ENCODE measurements around the gene PRKCH. TPM values are rescaled to one million over a fixed set of nuclear protein-coding genes. Genes with fewer than 3 reads are reported as not detected.
"Not testable (repeated sequence)": the region's sequence is repeated elsewhere in the genome, so short reads cannot be mapped to it uniquely, and the experiment has no call there.

The PRKCH gene
- total RNA-seq, 1 donor from 2014 or later, result 11.3 TPM

DNA sequence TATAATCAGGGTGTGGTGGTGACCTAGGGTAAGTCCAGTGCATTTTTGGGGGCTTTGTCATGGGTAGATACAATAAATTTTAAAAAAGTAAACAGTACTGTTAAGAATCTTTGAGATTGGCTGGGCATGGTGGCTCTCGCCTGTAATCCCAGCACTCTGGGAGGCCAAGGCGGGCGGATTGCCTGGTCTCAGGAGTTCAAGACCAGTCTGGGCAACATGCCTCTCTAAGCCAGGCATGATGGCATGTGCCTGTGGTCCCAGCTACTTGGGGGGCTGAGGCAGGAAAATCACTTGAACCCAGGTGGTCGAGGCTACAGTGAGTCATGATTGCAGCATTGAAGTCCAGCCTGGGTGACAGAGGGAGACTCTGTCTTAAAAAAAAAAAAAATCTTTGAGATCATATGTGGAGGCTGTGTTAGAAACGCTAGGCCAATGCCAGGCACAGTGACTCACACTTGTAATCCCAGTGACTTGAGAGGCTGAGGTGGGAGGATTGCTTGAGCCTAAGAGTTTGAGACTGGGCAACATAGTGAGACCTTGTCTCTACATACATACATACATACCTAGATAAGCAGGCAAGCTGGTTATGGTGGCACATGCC lies 67.7 kb downstream of the PRKCH start:
- DNase-seq (ENCODE audit: low spot score), result no peak

DNA sequence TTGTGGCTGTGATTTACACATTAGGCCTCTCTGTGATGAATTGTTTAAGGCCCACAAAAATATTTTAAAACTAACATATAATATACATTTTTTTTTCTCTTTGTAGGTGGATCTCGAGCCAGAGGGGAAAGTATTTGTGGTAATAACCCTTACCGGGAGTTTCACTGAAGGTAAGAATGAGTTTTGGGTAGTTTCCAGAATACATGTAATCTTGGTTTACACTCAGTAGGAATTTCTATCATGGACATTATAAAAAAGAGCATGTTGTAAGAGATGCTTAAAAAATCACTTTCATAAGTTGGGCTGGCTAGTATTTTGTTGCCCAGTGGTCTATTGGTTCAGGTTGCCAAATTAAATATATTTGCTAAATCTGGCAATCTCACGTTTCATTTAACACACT lies 69.7 kb downstream of the PRKCH start:
- no peak for DNase-seq (ENCODE audit: low spot score)

DNA sequence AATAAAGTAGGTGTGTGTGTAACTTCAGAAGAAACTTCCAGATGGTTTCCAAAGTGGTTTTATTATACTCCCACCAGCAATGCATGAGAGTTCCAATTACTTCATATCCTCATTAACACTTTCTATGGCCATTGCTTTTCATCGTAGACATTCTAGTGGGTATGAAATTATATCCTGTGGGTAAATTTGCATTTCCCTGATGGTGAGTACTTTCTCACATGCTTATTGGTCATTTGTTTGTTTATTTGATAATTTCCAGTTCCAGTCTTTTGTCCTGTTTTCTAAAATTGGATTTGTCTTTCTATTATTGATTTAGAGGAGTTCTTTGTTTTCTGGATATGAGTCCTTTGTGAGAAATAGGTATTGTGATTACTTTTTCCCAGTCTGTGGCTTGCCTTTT lies 70.9 kb downstream of the PRKCH start:
- DNase-seq (ENCODE audit: low spot score), result no peak

DNA sequence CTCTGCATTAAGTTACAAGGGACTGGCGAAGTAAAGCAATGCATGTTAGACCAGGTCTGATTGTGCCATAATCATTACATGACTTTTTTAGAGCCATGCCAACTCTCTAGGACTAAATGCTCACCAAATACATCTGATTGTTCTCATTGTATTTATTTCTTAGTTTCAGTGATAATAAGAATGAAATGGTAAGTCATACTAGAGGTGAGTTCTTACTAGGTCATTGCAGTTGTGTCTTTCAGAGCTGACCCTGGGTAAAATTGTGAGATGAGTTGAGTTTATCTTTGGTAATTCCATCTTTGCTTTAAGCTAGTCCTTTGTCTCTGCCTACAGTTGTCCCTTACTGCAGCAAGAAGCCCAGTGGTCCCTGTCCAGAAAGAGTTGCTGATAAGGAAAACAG lies 73.2 kb downstream of the PRKCH start:
- DNase-seq (ENCODE audit: low spot score), result no peak

DNA sequence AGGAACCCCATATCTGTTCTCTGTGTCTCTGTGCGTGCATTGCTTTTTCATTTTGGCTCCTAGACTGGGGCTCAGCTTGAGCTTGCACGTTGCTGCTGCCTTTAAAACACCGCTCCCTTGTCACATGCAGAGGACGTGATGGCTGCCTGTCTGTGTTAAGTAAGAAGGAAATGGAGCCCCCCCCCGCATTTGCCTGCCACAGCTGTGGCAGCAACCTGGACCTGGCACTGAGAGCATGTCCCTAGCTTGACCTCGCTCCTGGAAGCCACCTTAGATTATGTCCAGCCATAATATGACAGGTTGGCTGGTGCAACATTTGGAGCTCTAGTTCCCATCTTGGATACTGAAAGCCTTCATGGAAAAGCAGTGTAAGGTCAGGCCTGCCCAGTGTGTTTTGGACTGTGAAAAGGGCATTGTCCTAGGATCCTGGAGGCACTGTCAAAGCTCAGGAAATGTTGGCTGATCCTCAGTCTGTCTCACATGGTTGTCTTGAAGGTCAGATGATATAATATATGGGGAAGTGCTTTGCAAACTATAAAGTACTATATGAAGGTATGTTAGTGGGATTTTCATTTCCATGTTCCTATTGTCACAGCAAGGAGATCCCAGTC lies 73.8 kb downstream of the PRKCH start:
- no peak for DNase-seq (ENCODE audit: low spot score)

DNA sequence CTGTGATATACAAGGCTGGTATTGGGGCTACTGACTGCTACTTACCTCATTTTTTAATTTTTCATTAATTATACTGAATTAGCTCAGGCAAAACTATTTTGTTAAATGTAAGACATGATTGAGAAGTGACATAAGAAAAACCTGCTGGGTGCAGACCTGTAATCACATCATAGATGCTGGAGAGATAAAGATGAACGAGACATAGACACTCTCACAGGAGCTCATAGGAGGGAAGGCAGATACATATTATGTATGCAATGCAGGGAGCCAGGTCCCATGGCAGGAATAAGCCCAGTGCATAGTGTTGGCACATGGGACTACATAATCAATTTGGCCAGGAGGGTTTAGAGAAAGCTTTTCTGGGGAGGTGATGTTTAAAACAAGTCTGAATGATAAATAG lies 74.9 kb downstream of the PRKCH start:
- DNase-seq (ENCODE audit: low spot score), result no peak

DNA sequence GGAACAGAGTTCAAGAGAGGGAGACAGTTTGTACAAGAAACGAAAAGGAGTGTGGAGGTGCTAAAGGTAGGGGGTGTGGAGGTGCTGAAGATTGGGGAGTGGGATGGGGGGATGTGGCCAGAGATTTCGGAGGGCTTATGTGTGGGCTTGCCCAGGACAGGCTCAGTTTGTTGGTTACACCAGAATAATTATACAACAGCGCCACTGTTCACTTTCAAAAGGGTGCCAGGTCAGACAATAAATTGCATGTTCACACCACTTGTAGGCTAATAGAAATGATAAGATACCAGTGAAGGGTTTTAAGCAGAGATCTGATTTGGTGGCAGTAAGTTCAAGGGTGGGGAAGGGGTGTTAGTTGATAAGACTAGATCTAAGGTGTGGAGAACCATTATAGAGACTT lies 75.3 kb downstream of the PRKCH start:
- DNase-seq (ENCODE audit: low spot score), result no peak

DNA sequence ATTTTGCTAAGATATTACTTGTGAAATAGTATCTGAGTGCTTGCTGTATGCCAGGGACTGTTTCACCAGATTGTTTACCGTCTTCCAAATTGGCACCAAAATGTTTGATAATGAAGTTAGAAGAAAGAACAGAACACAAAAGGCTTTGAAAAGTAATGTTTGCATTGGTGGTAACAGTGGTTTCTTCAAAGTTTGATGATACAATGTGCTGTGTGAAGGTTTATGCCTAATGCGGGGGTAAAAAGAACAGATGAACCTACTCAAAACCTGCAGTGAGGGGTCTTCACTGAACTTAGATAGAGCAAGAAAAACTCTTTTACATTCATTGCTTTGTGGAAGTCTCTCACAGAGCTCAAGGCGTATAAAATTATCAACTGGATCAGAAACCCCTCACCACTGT lies 76.2 kb downstream of the PRKCH start:
- DNase-seq (ENCODE audit: low spot score), result no peak

DNA sequence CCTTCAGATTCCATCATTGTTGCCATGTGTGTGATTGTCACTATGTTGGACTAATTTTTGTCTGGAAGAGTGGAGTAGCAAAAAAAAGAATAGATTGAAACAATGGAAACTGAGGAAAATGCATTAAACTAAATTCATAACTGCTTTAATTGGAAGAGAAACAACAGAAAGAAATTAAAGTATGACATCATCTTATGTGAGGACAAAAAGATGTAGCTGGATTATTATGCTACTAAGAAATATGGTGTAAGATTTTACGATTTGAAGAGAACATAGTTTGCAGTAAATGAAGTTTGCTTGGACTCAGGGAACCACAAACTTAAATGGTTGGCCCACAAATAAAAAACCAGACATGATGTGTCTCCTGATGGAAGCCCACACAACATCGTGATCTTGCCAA lies 76.8 kb downstream of the PRKCH start:
- DNase-seq (ENCODE audit: low spot score), result no peak

DNA sequence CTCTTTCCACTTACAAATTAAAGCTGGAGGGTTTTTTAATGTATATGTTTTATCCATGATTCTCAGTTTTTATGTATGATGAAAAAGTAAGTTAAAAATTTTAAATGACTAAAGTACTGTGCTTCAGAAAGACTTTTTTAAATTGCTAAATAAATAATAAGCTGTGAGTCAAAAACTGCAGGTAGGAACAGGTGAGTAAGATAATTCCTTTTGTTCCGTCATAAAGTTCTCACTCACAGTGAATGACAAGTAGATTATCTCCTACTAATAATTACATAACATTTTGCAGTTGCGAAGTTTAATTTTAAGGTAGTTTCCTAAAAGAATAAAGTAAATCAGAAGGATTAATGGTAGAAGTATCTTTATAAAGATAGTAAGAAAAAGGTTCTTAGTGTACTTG lies 78.0 kb downstream of the PRKCH start:
- DNase-seq (ENCODE audit: low spot score), result no peak

DNA sequence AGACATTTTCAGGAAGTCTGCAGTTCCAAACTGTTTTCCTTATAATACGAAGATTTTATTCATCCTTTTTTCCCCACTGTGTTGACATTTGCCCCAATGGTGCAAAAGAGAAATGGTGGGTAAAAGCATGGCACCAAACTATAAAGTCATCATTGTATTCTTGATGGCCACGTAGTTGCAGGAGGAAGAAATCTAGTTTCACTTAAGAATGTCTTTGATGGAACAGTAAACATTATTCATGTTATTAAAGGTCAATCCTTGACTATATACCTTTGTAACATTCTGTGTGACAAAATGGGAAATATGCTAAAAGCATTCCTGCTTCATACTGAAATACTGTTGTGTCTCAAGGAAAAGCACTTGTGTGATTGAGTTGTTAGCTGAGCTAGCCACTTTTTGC lies 80.1 kb downstream of the PRKCH start:
- DNase-seq (ENCODE audit: low spot score), result no peak

DNA sequence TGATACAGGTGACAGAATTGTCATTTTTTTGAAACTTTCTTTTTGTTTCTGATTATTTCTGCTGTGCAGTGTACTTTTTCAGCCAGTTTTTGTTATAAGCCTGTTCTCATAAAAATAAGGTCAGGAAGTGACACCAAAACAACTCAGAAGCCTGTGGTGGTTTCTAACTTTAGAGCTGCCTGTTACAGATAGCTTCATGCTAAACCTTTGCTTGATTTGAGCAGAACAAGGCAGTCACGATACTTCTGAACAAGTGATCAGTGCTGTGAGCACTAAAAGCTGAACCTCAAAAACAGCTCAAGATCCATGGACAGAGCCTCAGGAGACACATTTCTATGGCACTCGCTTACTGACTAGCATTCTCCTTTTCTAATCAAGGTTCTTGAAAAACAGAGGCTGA lies 82.0 kb downstream of the PRKCH start:
- DNase-seq (ENCODE audit: low spot score), result no peak

DNA sequence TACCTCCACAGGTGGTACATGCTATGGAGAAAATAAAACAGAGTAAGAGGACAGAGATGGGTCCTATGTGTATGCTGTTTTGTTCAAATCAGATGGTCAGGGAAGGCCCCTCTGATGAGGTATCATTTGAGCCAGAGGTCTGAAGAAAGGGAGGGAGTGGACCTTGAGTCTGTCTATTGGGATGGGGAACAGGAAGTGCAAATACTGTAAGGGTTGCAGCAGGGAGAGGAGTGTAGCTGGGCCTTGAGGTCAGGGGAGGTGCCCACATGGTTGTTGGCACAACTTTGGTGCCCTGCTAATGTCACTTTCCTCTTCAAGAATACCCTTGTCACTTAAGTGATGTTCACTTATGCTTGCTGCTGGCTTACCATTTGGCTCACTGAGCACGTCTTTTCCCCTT lies 83.3 kb downstream of the PRKCH start:
- no peak for DNase-seq (ENCODE audit: low spot score)

DNA sequence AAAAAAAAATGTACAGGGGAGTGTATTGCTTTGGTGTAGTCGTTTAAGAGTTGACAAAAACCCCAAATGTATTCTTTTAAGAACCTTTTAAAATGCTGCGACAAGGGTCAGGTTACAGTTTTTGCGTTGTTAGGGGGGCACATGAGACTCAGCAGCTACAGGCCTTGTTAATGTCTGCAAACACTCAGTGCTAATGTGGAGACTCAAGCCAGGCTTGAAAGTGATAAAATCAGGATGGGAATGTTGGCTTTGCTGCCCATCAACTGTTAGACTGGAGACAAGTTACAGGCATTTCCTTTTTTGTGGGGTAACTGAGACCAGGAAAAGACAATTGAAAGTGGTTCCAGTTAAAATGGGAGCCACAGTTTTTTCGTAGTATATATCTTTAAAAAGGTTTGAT lies 84.8 kb downstream of the PRKCH start:
- peak; percentile 31 for DNase-seq (ENCODE audit: low spot score)

DNA sequence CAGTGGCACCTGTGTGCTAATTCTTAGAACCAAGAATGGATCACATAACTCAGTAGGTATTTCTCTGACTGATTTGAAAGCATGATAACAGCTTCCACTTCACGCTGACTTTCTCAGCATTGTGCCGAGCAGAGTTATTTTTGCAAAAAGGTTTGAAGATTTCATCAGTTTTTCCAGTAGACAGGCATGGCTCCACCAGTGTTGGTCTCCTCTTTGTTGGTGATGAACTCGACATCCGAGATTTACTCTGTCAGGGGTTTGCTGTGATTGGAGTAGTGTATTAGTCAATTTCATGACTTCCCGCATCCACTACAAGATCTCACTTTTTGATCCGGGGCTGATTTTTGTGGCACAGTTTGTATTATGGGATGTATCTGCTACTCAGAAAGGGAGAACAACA lies 85.3 kb downstream of the PRKCH start:
- no peak for DNase-seq (ENCODE audit: low spot score)

DNA sequence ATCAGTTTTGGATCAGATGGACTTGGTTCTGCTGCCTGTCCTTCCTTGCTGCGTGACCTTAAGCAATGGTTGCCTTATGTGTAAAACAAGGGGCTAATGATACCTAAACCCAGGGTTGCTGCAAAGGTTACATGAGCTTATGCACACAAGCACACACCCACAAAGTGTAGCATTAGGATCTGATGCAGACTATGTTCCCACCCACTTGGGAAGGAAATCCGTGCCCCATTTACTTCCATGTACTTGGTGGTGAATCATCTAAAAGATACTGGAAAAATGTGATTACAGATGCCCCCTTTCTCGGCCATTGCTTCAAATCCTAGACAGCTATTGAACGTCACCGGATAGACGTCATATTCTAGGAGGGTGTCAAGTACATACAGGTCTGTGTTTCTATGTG lies 87.1 kb downstream of the PRKCH start:
- DNase-seq (ENCODE audit: low spot score), result no peak

DNA sequence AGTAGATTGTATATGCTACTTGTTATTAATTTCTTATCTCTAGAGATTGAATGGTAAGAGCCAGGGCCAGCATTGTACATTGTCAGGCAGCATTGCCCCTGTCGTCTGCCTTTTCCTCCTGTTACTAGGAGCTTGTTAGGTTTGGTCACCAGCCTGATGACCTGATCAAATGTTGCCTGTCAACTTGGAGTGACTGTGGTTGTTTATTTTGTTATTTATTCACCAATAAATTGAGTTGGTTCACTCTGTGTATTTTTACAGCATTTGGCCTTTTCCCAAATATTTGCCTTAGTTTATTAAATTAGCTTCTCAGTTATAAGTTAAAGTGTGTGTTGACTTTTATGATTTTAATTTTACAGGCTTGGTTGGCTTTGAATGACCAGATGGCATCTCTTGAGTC lies 88.4 kb downstream of the PRKCH start:
- DNase-seq (ENCODE audit: low spot score), result no peak

DNA sequence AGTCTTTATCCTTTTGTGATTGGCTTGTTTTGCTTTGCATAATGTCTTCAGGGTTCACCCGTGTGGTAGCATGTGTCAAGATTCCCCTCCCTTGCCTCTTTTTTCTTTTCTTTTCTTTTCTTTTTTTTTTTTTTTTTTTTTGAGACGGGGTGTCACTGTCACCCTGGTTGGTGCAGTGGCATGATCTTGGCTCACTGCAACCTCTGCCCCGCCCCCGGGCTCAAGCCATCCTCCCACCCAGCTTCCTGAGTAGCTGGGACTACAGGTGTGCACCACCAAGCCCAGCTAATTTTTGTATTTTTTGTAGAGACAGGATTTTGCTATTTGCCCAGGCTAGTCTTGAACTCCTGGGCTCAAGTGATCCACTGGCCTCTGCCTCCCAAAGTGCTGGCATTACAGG lies 94.6 kb downstream of the PRKCH start:
- not testable (repeated sequence) for DNase-seq (ENCODE audit: low spot score)

DNA sequence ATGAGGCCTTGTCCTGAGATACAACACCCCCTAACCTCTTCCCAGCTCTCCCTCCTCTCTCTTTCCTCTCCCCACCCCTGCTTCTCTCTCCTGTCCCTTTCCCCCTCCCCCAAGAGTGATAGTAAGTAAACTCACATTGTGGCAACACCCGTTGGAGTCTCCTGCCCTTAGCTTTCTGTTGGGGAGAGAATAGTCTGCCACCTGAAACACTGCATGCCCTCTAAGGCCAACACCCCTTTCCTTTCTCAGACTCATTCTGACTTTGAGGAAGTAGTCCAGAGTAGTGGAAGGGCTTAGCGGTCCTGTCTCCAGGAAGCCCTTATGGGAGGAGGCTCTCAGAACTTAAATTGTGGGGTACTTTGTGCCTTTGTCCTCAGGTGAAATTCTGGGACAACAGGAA lies 95.2 kb downstream of the PRKCH start:
- no peak for DNase-seq (ENCODE audit: low spot score)

DNA sequence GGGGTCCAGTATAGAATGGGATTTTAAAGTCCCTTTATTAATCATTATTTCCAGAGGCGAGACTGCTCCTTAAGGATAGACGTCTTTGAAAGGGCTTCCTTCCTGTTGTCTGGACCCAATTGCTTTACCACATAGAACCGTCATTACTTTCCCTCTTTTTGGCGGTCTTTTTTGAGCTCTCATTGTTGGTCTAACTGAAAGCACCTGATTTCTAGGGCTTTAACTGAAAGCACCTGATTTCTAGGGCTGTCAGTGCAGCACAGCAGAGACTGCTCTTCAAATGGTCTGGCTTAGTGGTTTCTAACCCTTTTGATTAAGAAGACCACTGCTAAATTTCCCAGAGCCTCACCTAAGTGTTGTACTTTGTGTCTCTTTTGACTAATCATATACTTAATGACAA lies 95.8 kb downstream of the PRKCH start:
- no peak for DNase-seq (ENCODE audit: low spot score)

DNA sequence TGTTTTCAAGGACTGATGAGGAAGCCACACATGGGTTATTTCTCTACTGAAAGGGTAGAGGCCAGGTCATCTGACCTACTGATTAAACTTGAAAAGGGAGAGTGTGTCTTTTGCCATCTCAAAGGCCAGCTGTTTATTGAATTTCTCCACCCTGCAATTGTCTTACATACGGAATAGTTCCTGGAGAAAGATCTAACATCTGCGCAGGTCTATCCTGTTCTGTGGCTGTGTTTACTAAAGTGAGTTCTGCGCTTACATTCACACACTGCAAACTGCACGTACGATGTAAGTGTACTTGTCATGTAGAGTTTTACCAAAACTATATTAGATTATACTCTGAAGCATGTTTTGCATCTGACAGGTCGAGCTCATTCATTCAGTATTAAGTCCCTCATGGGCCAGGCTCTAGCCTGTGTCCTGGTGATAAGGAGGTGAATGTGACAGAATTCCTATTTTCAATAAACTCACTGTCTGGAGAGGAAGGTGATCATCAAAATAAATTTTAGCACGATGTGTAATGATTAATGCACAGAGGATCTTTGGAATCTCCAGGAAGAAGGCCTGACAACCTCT lies 96.6 kb downstream of the PRKCH start:
- DNase-seq (ENCODE audit: low spot score), result no peak

DNA sequence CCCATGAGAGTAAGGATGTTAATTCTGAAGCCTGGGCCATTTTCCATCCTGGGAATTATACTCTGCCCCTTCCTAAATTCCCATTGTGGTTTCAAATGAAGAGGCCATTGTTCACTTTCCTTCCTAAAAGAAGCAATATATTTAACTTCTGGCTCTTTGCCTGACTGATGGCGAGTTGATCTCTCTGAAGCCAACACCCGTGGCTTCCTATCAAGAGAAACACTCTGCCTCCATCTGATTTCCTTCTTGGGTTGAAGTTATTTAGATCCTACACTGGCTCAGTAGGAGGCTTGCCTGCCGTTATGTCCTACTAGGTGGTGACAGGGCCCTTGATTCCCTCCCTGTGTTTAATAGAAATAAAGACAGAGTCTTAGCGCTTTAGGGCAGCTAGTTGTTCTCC lies 97.4 kb downstream of the PRKCH start:
- DNase-seq (ENCODE audit: low spot score), result no peak

DNA sequence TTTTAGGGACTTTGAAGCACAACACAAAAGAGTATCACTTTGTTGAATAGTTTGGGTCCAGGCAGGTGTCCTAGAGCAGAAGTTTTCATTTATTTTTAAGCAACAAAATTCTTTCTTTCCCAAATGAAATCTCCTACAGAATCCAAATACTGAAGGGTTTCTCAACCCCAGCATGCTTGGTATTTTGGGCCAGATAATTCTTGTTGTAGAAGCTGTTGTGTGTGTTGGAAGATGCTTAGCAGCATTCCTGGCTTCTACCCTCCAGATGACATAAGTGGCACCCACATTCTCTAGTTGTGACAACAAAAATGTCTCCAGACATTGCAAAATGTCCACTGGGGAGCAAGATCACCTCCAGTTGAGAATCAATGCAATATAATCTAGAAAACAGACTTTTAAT lies 97.8 kb downstream of the PRKCH start:
- no peak for DNase-seq (ENCODE audit: low spot score)

DNA sequence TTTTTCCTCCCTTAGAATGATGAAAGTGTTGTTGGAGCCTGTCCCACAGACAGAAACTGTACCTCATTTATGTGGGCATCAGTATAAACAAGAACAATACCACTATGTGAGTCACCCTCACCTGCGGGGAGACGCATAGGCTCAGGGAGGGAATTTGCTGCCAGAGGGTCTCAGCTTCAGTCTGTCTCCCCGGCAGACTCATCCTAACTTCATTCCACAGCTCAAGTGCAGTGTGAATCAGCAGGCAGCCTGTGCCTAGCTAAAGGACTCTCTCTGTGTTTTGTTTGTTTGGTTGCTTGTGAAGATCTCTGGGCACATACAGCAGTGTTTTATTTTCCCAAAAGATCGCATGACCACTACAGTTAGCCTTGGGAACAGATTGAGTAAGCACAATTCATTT lies 98.9 kb downstream of the PRKCH start:
- no peak for DNase-seq (ENCODE audit: low spot score)

Data from umbilical cord (tissue), 2 donors.